PC-9 (cell line): ENCODE data around the gene PSD4. TPM values are rescaled to one million over a fixed set of nuclear protein-coding genes. Genes with fewer than 3 reads are reported as not detected.
A peak's percentile ranks its signal among the peaks of the same experiment; 100 is the strongest.

ENCODE experiments used
- BruUV-seq: library from RNA; stranded (reverse); fragments of 400-500 nt; replicated peaks from 2 replicates; lab custom pipeline; 2021; lab: Mats Ljungman, UMichigan
- CTCF ChIA-PET: fragments of 300-600 bp; sonication (Branson Sonifier 250); formaldehyde crosslinking; loops from one replicate; lab custom pipeline; 2022; ENCODE audit warnings: antibody characterized with exemption; lab: Charles Lee
- POLR2A ChIA-PET: fragments of 300-600 bp; sonication (Branson Sonifier 250); formaldehyde crosslinking; loops from one replicate; lab custom pipeline; 2022; ENCODE audit warnings: antibody characterized with exemption; ENCODE audit not compliant: unreplicated experiment; lab: Charles Lee
- DNase-seq, 2 experiments: peaks; one replicate each; pipeline versions ENCODE4 v3.0.0 to v3.0.0-alpha.2; 2015 to 2022; ENCODE audit warnings: mixed read lengths in 1 of 2
- H2AFZ ChIP-seq: fragments of 200-600 bp; sonication (generic); 2 replicates; pipeline ENCODE4 v1.8.1; 2017; ENCODE audit warnings: antibody characterized with exemption
- H3F3A ChIP-seq: fragments of 200-600 bp; sonication (generic); 2 replicates; pipeline ENCODE4 v1.8.1; 2017; ENCODE audit warnings: antibody characterized with exemption, mild to moderate bottlenecking, low read depth; ENCODE audit not compliant: insufficient read depth
- H3K27ac ChIP-seq: fragments of 200-600 bp; sonication (generic); 2 replicates; pipeline ENCODE4 v1.6.1; 2016; ENCODE audit warnings: mixed run types
- H3K27me3 ChIP-seq: fragments of 200-600 bp; sonication (generic); 2 replicates; pipeline ENCODE4 v1.6.1; 2016; ENCODE audit warnings: low read depth, mixed run types; ENCODE audit not compliant: insufficient read depth
- H3K36me3 ChIP-seq: fragments of 200-600 bp; sonication (generic); 2 replicates; pipeline ENCODE4 v1.6.1; 2016; ENCODE audit warnings: low read depth, mixed run types
- H3K4me1 ChIP-seq: fragments of 200-600 bp; sonication (generic); replicated peaks from 2 replicates; pipeline ENCODE4 v1.6.1; 2016; ENCODE audit warnings: mixed run types; ENCODE audit not compliant: insufficient read depth
- H3K4me2 ChIP-seq: fragments of 200-600 bp; sonication (generic); 2 replicates; pipeline ENCODE4 v1.6.1; 2017; ENCODE audit warnings: mixed run types
- H3K4me3 ChIP-seq: fragments of 200-600 bp; sonication (generic); 2 replicates; pipeline ENCODE4 v1.6.1; 2016; ENCODE audit warnings: mixed run types
- H3K79me2 ChIP-seq: fragments of 200-600 bp; sonication (generic); 2 replicates; pipeline ENCODE4 v1.6.1; 2017; ENCODE audit warnings: low read depth, mixed run types
- H3K9me2 ChIP-seq: fragments of 200-600 bp; sonication (generic); 2 replicates; pipeline ENCODE4 v1.8.1; 2017; ENCODE audit warnings: mild to moderate bottlenecking; ENCODE audit not compliant: insufficient read depth
- H3K9me3 ChIP-seq: fragments of 200-600 bp; sonication (generic); 2 replicates; pipeline ENCODE4 v1.8.1; 2016; ENCODE audit warnings: low read depth; ENCODE audit not compliant: insufficient read depth
- H4K20me1 ChIP-seq: fragments of 200-600 bp; sonication (generic); 2 replicates; pipeline ENCODE4 v1.8.1; 2017; ENCODE audit not compliant: insufficient read depth
- EZH2 ChIP-seq: fragments of 200-600 bp; sonication (generic); IDR thresholded peaks from 2 replicates; pipeline ENCODE4 v1.8.0; 2017; ENCODE audit warnings: antibody characterized with exemption, low read depth
- intact Hi-C: fragments of 100-400 bp; cut with micrococcal nuclease; formaldehyde crosslinking; loops from one replicate; pipeline ENCODE4 v1.10.0; 2022; ENCODE audit not compliant: unreplicated experiment
- total RNA-seq: library from RNA; stranded (reverse); gene quantifications from 2 replicates; pipeline ENCODE4 v1.2.3, GENCODE V29; 2021
- TF ChIP-seq, protein P1 (sequence below): fragments of 200-600 bp; sonication (generic); conservative IDR thresholded peaks from 2 replicates; pipeline ENCODE4 v1.6.1; 2017; ENCODE audit warnings: mixed run types, antibody characterized with exemption, mild to moderate bottlenecking, moderate library complexity

PSD4 gene
- total RNA-seq, 1 experiment from 2014 or later = 29.6 TPM

DNA sequence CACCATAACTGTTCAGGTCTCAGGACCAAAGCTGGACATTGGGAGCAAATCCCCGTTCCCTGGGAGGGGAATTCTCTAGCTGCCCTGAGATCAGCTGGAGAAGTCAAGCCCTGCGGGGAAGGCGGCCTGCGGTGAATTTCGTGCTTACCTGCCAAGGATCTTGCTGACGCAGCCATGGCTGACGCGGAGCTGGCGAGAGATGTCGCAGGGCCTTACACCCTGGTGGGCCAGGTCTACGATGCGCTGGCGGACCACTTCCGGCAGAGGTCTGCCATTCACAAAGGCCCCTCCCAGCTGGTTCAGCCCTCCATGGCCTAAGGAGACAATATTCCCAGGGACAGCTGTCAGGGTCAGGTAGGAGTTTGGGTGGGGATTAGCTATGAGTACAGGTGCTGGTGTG lies 72.8 kb downstream of the PSD4 start:
- TF ChIP-seq, protein P1, sequence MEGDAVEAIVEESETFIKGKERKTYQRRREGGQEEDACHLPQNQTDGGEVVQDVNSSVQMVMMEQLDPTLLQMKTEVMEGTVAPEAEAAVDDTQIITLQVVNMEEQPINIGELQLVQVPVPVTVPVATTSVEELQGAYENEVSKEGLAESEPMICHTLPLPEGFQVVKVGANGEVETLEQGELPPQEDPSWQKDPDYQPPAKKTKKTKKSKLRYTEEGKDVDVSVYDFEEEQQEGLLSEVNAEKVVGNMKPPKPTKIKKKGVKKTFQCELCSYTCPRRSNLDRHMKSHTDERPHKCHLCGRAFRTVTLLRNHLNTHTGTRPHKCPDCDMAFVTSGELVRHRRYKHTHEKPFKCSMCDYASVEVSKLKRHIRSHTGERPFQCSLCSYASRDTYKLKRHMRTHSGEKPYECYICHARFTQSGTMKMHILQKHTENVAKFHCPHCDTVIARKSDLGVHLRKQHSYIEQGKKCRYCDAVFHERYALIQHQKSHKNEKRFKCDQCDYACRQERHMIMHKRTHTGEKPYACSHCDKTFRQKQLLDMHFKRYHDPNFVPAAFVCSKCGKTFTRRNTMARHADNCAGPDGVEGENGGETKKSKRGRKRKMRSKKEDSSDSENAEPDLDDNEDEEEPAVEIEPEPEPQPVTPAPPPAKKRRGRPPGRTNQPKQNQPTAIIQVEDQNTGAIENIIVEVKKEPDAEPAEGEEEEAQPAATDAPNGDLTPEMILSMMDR = no peak
- no peak for TF ChIP-seq EZH2
- Histone ChIP-seq H2AFZ (no peak overlapping the region), H3K9me2 (no peaks in the 10 kb centered on the region), H3K4me2 (no peak overlapping the region), H4K20me1 (no peaks in the 10 kb centered on the region), H3K27me3 (no peaks in the 10 kb centered on the region), H3F3A (peaks cover 9% of the 10 kb centered on the region), H3K79me2 (peaks cover 40% of the 10 kb centered on the region), H3K4me1 (peaks cover 9% of the 10 kb centered on the region), H3K27ac (no peak overlapping the region), H3K36me3 (no peaks in the 10 kb centered on the region; the same call in 1 of the 2 replicates), H3K9me3 (no peaks in the 10 kb centered on the region), H3K4me3 (no peak overlapping the region)
- ChIA-PET POLR2A (no interaction called here), CTCF (no interaction called here)
- DNase-seq = no peak
- BruUV-seq = no TSS peak
- intact Hi-C loops = loop anchor here (5.0 kb wide), 2 partner anchors 109 to 146 kb away; no protein-coding TSS in a partner anchor

DNA sequence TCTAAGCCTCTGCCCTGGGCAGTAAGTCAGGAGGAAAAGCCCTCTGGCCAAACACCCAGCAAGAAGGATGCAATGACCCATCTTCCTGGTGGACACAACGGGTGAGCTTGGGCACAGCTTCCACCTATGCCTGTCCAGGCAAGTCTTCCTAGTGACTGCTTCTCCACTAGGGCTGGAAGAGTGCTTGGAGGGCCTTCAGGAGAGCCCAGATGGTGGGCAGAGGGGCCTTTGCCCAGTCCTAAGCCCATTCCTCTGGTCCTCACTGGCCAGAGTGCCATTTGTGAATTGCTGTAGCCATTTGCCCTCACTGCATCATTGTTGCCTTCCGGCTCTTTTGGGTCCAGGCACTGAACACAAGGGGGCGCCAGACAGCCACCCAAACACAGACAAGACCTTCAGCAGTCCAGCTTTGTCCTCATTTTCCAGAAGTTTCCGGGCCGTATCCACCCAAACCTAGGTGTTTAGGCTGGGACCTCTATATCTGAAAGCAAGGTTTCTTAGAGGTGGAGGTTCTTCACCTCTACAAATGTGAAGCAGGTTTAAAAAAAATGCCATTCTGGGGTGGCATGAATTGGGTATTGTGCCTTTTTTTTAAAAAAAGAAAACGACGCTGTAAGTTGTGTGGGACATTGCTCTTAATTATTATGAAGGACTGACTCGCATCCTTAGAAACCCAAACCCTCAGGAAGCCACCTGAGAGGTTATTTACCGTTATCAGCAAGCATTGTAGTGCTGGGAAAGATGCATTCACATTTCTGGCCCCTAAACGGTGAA lies 75.4 kb downstream of the PSD4 start:
- peak in 1 of 2 experiments; percentile 73 for DNase-seq
- H3K27me3 ChIP-seq = no peaks in the 10 kb centered on the region
- no peak overlapping the region for H3K27ac ChIP-seq
- H3K79me2 ChIP-seq = peaks cover 14% of the 10 kb centered on the region
- no peak overlapping the region for H3K4me2 ChIP-seq
- H4K20me1 ChIP-seq = no peaks in the 10 kb centered on the region; the same call in 1 of the 2 replicates
- intact Hi-C loops = loop anchor here (1.0 to 5.0 kb wide), 5 partner anchors 45 to 168 kb away; no protein-coding TSS in a partner anchor
- ChIA-PET POLR2A (interaction anchor here (0.6 to 0.7 kb wide), 2 partner anchors 13 to 32 kb away, joined by 3 to 19 read pairs; no protein-coding TSS in a partner anchor), CTCF (interaction anchor here (0.7 to 1.7 kb wide), 8 partner anchors 8 to 134 kb away, joined by 3 to 6 read pairs (median 3); no protein-coding TSS in a partner anchor)
- peaks cover 3% of the 10 kb centered on the region; the same call in 1 of the 2 replicates for H3F3A ChIP-seq
- 0 out of 2 replicates have a peak, but pooled peaks cover 4% of the 10 kb centered on the region for H3K4me1 ChIP-seq
- no peaks in the 10 kb centered on the region for H3K9me2 ChIP-seq
- H3K36me3 ChIP-seq = no peaks in the 10 kb centered on the region
- TF ChIP-seq, protein P1 = peak; percentile 97
- TF ChIP-seq EZH2 = no peak
- no peaks in the 10 kb centered on the region for H3K9me3 ChIP-seq
- no TSS peak for BruUV-seq
- no peak overlapping the region for H3K4me3 ChIP-seq
- H2AFZ ChIP-seq = no peak overlapping the region

DNA sequence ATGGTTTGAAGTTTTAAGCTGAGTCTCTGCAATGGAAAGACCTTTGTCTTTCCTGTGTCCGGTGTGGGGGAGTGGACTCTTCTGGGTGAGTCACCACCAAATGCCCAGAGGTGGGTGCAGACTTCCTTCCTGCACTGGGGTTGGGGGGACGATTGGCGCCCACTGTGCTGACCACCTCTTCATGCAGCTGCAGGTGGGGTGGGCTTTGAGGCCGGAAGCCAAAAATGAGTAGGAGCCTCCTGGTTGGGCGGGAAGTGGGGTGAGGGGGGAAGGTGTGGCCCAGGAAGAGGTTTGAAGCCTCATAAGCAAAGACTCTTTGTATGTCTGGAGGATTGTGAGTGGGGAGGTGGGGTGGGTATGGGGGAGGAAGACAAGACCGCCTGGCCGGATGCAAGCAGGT lies 77.3 kb downstream of the PSD4 start:
- H2AFZ ChIP-seq = no peak overlapping the region
- BruUV-seq = no TSS peak
- H3K27me3 ChIP-seq = no peaks in the 10 kb centered on the region
- H4K20me1 ChIP-seq = no peaks in the 10 kb centered on the region; the same call in 1 of the 2 replicates
- intact Hi-C loops = no loop called here
- no peak overlapping the region for H3K27ac ChIP-seq
- H3K4me1 ChIP-seq = 0 out of 2 replicates have a peak, but pooled peaks cover 4% of the 10 kb centered on the region
- no peaks in the 10 kb centered on the region for H3K9me3 ChIP-seq
- no peak for TF ChIP-seq EZH2
- TF ChIP-seq, protein P1 = no peak
- H3K36me3 ChIP-seq = no peaks in the 10 kb centered on the region
- ChIA-PET POLR2A (interaction anchor here (0.7 kb wide), 1 partner anchor 10 kb away, joined by 3 read pairs; no protein-coding TSS in a partner anchor), CTCF (no interaction called here)
- no peak overlapping the region for H3K4me3 ChIP-seq
- H3K4me2 ChIP-seq = no peak overlapping the region
- peaks cover 8% of the 10 kb centered on the region; the same call in 1 of the 2 replicates for H3K79me2 ChIP-seq
- no peak for DNase-seq
- H3K9me2 ChIP-seq = no peaks in the 10 kb centered on the region
- no peaks in the 10 kb centered on the region; the same call in 1 of the 2 replicates for H3F3A ChIP-seq
